NCI-H2107 (cell line): ENCODE results near the gene RYR1.

ENCODE experiments used
- DNase-seq: peaks from one replicate; lab custom pipeline; 2025; lab: John Stamatoyannopoulos, UW

The RYR1 gene

GRCh38 chr19:38433268-38433733 is at the start of gene RYR1:
Gene RYR1 (plus strand): TSS chr19:38433691. CDS start chr19:38433830, 139 bp downstream.
- no peak for DNase-seq

- DNase-seq, result no peak
Measured at GRCh38 chr19:38383743-38384142, 49.7 kb upstream of the RYR1 start.

GRCh38 chr19:38384209-38385027 is 49.1 kb upstream of the RYR1 start:
- DNase-seq, result no peak

GRCh38 chr19:38385057-38385803 is 48.3 kb upstream of the RYR1 start:
- DNase-seq, result no peak

GRCh38 chr19:38385804-38386257 is 47.7 kb upstream of the RYR1 start:
- no peak for DNase-seq

GRCh38 chr19:38386300-38386970 is 47.1 kb upstream of the RYR1 start:
- DNase-seq, result no peak

- DNase-seq, result no peak
Measured at GRCh38 chr19:38386971-38387549, 46.4 kb upstream of the RYR1 start.

GRCh38 chr19:38387550-38388348 is 45.7 kb upstream of the RYR1 start, which contains the start of gene GGN:
Gene GGN (minus strand): TSS chr19:38388034. CDS start chr19:38387261, 773 bp downstream.
- peak; percentile 38 for DNase-seq

- no peak for DNase-seq
Measured at GRCh38 chr19:38388349-38389100, 45.0 kb upstream of the RYR1 start, which contains the start of gene SPRED3. Gene SPRED3 (plus strand): TSS chr19:38388697. CDS start chr19:38390303, 1,606 bp downstream.

GRCh38 chr19:38389101-38389925 is 44.2 kb upstream of the RYR1 start:
- no peak for DNase-seq

- DNase-seq, result no peak
Measured at GRCh38 chr19:38389957-38390924, 43.2 kb upstream of the RYR1 start.

GRCh38 chr19:38391911-38392464 is 41.5 kb upstream of the RYR1 start:
- no peak for DNase-seq

- DNase-seq, result no peak
Measured at GRCh38 chr19:38392707-38393308, 40.7 kb upstream of the RYR1 start.

- DNase-seq, result no peak
Measured at GRCh38 chr19:38394488-38394887, 39.0 kb upstream of the RYR1 start.

- DNase-seq, result no peak
Measured at GRCh38 chr19:38395381-38396114, 37.9 kb upstream of the RYR1 start.

GRCh38 chr19:38399081-38399480 is 34.4 kb upstream of the RYR1 start:
- DNase-seq, result no peak

- DNase-seq, result no peak
Measured at GRCh38 chr19:38399537-38399936, 34.0 kb upstream of the RYR1 start.
